ENCODE measurements around the gene LINGO4.
"Not testable (repeated sequence)": the region's sequence is repeated elsewhere in the genome, so short reads cannot be mapped to it uniquely, and the experiment has no call there.

LINGO4 gene

GRCh38 chr1:151768351-151769066 lies 36.7 kb downstream of the LINGO4 start:
- H3K4me1 ChIP-seq (ENCODE audit: control insufficient read depth, insufficient read depth, low read length); CTCF ChIA-PET; H3K27ac ChIP-seq (ENCODE audit: extremely low read depth, low read depth, low read length); POLR2A ChIA-PET; H3K4me3 ChIP-seq (ENCODE audit: low read depth, low read length); H3K9me3 ChIP-seq (ENCODE audit: control insufficient read depth, insufficient read depth, low read depth, low read length); H3K36me3 ChIP-seq (ENCODE audit: control insufficient read depth in 2 of 2, insufficient read depth in 1 of 2, low read length in 2 of 2): not testable (repeated sequence)

GRCh38 chr1:151763990-151764389 lies 41.2 kb downstream of the LINGO4 start:
- peak overlapping the region; percentile 93 for H3K4me3 ChIP-seq (ENCODE audit: low read depth, low read length)
- CTCF ChIA-PET, result interaction anchor here (0.6 to 1.4 kb wide), 3 partner anchors 69 to 512 kb away, joined by 3 to 5 read pairs (median 4); no protein-coding TSS in a partner anchor
- no peaks in the 10 kb centered on the region for H3K9me3 ChIP-seq (ENCODE audit: control insufficient read depth, insufficient read depth, low read depth, low read length)
- H3K4me1 ChIP-seq (ENCODE audit: control insufficient read depth, insufficient read depth, low read length), result no peaks in the 10 kb centered on the region
- peaks cover 17 to 32% of the 10 kb centered on the region in 2 experiments; a peak in 2 of 3 replicates for H3K36me3 ChIP-seq (ENCODE audit: control insufficient read depth in 2 of 2, insufficient read depth in 1 of 2, low read length in 2 of 2)
- POLR2A ChIA-PET, result interaction anchor here (1.0 to 1.9 kb wide), 6 partner anchors 16 to 253 kb away, joined by 3 to 11 read pairs (median 6); partner anchors contain the start of genes C2CD4D, CGN, TDRKH and TUFT1
- TF ChIP-seq ZNF785 (tag by site-specific recombination; IDR thresholded peaks at IDR 0.05) (no peak), ZNF335 (tag by site-specific recombination; conservative IDR thresholded peaks at IDR 0.05) (no peak), ZNF548 (tag by site-specific recombination; IDR thresholded peaks at IDR 0.05) (no peak), HOXD13 (CRISPR knock-in tag; IDR thresholded peaks at IDR 0.05; ENCODE audit: borderline replicate concordance) (no peak), ZFP3 (tag by site-specific recombination; IDR thresholded peaks at IDR 0.05; ENCODE audit: low read depth) (no peak), KLF8 (tag by site-specific recombination; IDR thresholded peaks at IDR 0.05) (no peak), INSM2 (tag by site-specific recombination; IDR thresholded peaks at IDR 0.05) (no peak), ZNF202 (tag by site-specific recombination; IDR thresholded peaks at IDR 0.05; ENCODE audit: borderline replicate concordance) (no peak), ZBTB26 (tag by site-specific recombination; optimal IDR thresholded peaks at IDR 0.05) (no peak), ZNF658 (tag by site-specific recombination; IDR thresholded peaks at IDR 0.05) (no peak), ZFHX2 (tag by site-specific recombination; conservative IDR thresholded peaks at IDR 0.05) (no peak), ZBTB48 (tag by site-specific recombination; IDR thresholded peaks at IDR 0.05) (no peak)
- TF ChIP-seq, protein P1, sequence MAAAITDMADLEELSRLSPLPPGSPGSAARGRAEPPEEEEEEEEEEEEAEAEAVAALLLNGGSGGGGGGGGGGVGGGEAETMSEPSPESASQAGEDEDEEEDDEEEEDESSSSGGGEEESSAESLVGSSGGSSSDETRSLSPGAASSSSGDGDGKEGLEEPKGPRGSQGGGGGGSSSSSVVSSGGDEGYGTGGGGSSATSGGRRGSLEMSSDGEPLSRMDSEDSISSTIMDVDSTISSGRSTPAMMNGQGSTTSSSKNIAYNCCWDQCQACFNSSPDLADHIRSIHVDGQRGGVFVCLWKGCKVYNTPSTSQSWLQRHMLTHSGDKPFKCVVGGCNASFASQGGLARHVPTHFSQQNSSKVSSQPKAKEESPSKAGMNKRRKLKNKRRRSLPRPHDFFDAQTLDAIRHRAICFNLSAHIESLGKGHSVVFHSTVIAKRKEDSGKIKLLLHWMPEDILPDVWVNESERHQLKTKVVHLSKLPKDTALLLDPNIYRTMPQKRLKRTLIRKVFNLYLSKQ (tag by site-specific recombination; IDR thresholded peaks at IDR 0.05; ENCODE audit: borderline replicate concordance), result no peak
- TF ChIP-seq, protein P2, sequence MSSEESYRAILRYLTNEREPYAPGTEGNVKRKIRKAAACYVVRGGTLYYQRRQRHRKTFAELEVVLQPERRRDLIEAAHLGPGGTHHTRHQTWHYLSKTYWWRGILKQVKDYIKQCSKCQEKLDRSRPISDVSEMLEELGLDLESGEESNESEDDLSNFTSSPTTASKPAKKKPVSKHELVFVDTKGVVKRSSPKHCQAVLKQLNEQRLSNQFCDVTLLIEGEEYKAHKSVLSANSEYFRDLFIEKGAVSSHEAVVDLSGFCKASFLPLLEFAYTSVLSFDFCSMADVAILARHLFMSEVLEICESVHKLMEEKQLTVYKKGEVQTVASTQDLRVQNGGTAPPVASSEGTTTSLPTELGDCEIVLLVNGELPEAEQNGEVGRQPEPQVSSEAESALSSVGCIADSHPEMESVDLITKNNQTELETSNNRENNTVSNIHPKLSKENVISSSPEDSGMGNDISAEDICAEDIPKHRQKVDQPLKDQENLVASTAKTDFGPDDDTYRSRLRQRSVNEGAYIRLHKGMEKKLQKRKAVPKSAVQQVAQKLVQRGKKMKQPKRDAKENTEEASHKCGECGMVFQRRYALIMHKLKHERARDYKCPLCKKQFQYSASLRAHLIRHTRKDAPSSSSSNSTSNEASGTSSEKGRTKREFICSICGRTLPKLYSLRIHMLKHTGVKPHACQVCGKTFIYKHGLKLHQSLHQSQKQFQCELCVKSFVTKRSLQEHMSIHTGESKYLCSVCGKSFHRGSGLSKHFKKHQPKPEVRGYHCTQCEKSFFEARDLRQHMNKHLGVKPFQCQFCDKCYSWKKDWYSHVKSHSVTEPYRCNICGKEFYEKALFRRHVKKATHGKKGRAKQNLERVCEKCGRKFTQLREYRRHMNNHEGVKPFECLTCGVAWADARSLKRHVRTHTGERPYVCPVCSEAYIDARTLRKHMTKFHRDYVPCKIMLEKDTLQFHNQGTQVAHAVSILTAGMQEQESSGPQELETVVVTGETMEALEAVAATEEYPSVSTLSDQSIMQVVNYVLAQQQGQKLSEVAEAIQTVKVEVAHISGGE (tag by site-specific recombination; conservative IDR thresholded peaks at IDR 0.05; ENCODE audit: low read depth), result no peak
- H3K27ac ChIP-seq (ENCODE audit: extremely low read depth, low read depth, low read length), result peak overlapping the region; percentile 65

Measured in HEK293 (cell line).